A204.1 (cell line): ENCODE results near the gene THAP7.

Experiments
- FAIRE-seq: peaks from 2 replicates; lab custom pipeline; 2012; peaks lifted over from hg19 to GRCh38; lab: Jason Lieb, UNC

THAP7 gene

DNA sequence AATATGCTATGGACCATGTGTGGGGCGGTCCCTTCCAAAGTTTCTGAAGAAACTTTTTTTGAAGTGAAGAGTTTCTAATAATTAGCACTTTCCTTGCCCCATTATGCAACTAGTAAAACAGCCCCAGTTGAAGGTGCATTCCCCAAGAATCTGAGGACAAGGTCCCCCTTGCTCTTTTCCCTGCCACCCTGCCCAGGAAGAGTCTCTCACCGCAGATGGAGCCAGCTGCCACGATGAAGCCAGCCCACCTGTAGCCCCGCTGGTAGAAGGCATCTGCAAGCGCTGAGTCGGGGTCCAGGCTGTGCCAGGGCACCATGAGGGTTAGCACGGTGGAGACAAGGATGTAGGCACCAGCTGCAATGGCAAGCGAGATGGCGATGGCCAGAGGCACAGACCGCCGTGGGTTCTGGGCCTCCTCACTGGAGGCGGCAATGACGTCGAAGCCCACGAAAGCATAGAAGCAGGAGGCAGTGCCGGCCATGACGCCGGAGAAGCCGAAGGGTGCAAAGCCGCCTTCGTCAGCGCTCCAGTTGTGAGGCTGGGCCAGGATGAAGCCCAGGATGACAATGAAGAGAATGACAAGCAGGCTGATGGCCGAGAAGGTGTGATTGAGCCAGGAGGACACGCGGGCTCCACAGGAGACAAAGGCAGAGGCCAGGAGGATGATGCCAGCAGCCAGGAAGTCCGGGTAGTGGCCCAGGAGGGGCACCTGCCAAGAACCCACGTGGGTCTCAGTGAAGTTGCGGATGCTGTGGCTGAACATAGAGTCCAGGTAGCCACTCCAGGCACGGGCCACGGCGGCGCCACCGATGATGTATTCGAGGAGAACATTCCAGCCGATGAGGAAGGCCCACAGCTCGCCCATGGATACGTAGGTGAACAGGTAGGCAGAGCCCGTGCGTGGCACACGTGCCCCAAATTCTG, 29.0 kb upstream of the THAP7 start:
- no peak for FAIRE-seq

- no peak for FAIRE-seq
Observed at GRCh38 chr22:21030032-21030431, 28.1 kb upstream of the THAP7 start.

- no peak for FAIRE-seq
Observed at GRCh38 chr22:21029486-21030025, 27.6 kb upstream of the THAP7 start.

- FAIRE-seq: no peak
Observed at GRCh38 chr22:21028277-21029251, 26.6 kb upstream of the THAP7 start.

DNA sequence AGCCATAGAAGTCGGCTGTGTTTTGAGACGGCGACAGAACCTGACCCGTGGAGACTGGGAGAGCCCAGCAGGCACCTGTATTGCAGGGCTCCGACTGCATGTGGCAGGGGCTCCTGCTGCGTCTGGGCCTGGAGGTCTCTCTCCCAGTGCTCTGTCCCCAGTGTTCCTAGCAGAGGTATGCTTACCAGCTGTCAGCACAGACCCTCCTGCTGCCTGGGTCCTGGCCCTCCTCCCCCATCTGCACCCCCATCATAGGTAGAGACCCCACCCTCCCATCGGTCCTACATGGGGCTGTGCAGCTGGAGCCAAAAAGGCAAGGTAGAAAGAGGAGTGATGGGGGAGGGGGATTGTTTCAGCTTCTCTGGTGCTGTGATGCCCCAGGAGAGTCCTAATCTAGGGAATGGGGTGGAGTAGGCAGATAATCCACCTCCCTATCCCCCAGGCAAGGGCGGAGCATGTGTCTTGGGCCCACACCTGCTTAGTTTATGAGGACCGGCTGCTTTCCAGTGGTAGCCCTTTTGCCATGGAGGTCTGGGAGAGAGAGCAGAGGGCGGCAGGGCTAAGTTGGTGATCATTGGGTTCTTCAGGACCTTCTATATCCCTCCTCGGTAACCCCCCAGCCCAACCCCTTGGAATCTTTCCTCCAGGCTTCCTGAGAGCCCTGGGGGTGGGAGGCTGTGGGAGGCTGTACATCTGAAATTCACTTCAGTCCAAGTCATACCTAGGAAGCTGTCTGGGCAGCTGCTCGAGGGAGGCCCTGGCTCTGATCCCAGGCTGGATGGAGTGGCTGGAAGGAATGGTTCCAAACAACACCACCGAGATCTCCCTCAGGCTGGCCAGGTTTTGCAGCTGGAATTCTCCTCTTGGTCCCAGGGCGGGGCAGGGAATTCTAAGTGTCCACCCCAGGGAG, 25.1 kb upstream of the THAP7 start:
- no peak for FAIRE-seq

DNA sequence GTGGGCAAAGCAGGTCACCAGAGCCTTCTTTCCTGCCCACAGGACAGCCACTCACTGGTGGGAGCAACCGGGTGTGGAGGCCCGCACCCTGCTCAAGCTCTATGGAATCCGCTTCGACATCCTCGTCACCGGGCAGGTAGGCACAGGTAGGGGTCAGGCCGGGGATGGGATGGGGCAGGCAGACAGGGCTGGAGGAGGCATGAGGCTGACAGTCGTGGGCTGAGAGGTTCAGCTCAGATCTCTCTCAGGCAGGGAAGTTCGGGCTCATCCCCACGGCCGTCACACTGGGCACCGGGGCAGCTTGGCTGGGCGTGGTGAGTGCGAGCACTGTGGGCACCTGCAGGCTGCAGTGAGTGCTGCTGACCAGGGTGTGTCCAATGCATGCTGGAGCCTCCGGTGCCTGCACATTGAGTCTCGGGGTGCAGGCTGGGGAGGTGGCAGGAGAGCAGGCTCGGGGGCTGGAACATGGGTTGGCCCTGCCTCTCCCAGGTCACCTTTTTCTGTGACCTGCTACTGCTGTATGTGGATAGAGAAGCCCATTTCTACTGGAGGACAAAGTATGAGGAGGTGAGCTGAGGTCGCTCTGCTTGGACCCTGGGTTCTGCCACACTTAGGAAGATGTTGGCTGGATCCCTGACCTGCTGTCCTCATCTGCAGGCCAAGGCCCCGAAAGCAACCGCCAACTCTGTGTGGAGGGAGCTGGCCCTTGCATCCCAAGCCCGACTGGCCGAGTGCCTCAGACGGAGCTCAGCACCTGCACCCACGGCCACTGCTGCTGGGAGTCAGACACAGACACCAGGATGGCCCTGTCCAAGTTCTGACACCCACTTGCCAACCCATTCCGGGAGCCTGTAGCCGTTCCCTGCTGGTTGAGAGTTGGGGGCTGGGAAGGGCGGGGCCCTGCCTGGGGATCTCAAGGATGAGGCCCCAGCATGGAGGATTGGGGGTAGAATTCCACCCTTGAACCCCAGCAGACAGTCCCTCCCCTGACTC, 24.1 kb upstream of the THAP7 start:
- FAIRE-seq: no peak

GRCh38 chr22:21025266-21025665, 23.3 kb upstream of the THAP7 start:
- no peak for FAIRE-seq

- no peak for FAIRE-seq
Observed at GRCh38 chr22:21022955-21023614, 21.2 kb upstream of the THAP7 start.

DNA sequence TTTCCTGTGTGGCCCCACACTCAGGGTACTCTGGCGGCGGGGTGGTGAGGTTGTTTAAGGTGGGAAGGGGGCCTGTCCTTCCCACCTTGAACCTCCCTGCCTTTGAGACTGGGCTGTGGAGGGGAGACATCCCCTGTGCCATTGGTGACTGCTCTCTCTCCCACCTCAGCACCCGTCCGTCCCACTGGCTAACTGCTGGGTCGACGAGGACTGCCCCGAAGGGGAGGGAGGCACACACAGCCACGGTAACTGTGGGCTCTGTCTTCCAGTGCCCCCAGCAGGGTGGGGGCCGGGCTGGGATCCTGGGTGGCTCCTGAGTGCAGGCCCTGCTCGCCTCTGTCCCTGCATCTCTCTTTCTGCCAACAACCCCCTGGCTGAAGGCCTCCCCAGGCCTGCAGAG, 20.6 kb upstream of the THAP7 start:
- no peak for FAIRE-seq

GRCh38 chr22:21020802-21021429, 19.0 kb upstream of the THAP7 start:
- FAIRE-seq: no peak

DNA sequence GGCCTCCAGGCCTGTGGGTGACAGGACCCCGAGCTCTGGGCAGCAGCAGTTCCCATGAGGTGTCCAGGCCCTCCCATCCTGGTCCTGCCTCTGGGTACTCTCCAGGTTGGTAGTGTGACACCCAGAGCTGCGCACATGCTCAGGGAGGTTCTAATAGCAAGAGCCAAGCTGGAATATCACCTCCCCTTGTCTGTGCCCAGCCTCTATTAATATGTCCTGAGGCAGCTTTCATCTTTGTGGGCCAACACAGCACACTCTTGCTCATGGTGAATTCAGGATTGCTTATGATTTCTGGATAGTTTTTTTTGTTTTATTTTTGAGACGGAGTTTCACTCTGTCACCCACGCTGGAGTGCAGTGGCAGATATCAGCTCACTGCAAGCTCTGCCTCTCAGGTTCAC, 16.4 kb upstream of the THAP7 start:
- no peak for FAIRE-seq

- no peak for FAIRE-seq
Observed at GRCh38 chr22:21016644-21017420, 14.9 kb upstream of the THAP7 start.

DNA sequence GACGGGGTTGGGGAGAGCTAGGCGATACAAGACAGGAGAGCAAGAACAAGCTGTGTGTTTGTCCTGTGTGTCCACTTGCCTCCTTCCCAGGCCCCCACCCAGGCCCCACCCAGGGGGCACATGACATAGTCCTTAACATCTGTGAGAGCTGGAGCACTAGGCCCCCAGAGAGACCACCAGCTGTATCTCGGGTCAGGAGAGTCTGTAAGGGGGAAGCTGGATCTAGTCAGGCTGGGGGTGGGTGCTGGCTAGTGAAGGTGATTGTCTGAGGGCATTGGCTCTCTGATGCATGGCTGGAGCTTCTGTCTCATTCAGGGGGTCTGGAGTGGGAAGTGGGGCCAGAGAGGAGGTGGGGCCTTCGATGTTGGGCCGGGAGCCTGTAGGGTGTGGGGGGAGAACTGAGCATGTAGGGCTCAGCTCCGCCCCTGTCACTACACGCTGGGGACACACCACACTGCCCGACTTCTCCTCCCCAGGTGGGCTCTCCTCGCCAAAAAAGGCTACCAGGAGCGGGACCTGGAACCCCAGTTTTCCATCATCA, 13.6 kb upstream of the THAP7 start:
- FAIRE-seq: no peak

DNA sequence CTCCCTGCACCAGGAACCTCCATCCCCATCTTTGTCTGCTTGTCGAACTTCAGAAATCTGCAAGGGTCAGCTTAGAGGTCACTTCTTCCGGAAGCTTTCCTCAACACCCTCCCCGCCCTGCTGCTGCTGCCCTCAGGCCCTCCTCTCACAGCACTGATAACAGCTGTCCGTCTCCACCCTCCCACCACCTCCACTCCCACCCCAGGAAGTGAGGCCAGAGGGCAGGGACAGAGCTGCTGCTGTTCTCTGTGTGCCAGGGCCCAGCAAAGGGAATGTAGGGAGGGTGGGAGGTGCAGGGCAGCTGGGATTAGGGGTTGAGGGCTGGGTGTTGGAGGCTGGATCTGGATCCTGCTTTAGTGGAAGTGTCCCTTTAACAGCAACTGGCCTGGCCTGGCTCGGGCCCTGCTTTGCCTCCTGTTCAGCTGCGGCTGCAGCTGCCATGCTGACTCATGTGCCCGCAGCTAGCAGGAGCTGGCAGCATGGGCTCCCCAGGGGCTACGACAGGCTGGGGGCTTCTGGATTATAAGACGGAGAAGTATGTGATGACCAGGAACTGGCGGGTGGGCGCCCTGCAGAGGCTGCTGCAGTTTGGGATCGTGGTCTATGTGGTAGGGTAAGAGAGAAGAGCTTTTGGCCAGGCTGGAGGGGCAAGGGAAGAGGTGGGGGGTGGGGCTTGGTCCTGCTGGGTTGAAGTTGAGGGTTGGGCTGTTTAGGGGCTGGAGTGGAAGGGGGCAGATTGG, 13.0 kb upstream of the THAP7 start, which contains the start of gene P2RX6:
Gene P2RX6 (plus strand): TSS at position 440 of the 740 bp plus-strand sequence. CDS start 10 bp downstream, at position 450.
- no peak for FAIRE-seq

DNA sequence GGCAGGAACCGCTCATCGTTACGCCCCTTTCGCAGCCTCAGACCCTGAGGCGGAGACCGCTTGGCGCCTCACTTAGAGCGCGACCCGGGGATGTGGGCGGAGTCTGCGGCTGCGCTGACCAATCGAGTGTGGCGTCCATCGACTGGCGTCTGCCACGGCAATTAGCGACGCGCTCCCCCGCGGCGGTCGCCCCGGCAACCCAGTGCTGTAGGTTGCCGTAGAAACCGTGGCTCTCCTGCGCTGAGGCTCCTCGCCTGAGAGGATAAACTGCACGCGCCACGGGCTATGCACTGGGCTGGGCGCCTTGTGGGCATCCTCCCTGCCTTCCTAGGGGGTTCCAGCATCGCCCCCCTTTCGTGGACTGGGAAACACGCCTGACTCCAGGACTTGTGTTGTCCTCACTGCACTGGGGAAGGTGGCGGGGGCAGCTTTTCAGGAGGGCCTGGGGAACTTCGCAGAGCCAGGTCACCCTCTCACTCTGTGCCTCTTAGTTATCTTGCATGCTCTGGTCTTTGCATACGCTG, 12.3 kb upstream of the THAP7 start:
- peak; percentile 88 for FAIRE-seq

GRCh38 chr22:21013657-21014201, 11.8 kb upstream of the THAP7 start:
- FAIRE-seq: no peak
